CD4-positive, alpha-beta T cell treated with Interferon gamma for 1 hour (primary cell): ENCODE results near the gene FRK.
"Not testable (repeated sequence)": the region's sequence is repeated elsewhere in the genome, so short reads cannot be mapped to it uniquely, and the experiment has no call there.

ENCODE experiments used
- DNase-seq: peaks from one replicate; pipeline ENCODE4 v3.0.0-alpha.2; 2020

Gene FRK, protein sequence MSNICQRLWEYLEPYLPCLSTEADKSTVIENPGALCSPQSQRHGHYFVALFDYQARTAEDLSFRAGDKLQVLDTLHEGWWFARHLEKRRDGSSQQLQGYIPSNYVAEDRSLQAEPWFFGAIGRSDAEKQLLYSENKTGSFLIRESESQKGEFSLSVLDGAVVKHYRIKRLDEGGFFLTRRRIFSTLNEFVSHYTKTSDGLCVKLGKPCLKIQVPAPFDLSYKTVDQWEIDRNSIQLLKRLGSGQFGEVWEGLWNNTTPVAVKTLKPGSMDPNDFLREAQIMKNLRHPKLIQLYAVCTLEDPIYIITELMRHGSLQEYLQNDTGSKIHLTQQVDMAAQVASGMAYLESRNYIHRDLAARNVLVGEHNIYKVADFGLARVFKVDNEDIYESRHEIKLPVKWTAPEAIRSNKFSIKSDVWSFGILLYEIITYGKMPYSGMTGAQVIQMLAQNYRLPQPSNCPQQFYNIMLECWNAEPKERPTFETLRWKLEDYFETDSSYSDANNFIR

DNA sequence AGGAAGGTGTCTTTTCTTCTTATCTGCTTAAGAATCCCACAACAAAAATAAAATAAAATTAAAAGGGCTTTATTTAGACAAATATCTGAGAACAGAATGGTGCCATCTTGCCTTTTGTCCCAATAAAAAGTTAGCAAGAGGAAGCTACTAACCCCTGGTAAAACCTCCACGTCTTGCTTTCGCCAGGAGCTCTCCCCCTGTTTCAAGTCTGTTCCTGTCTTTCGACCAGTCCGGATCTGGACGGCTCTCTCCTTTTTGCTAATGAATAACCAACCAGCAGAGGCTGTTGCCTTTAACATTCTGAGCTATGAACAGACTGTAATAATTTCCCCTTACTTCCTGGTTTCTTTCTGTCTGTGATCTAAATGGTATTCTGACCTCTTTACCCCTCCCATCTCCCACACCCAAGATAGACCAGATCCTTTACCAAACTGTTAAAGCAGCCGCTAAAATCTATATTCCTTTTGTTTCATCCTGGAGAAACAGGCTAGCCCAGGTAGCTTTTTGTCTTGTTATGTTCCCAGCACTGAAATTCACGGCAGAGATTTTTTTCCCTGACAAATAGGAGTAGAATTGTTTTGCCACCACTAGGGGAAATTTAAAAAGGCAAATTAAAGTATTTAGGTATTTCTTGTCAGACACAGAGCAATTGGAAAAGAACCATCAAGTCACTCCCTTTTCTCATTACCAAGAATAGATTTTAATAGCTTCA lies at the start of gene FRK:
FRK (minus strand) TSS at position 320 of the 712 bp plus-strand sequence. CDS start 580 bp downstream, outside the sequence.
- DNase-seq = no peak

DNA sequence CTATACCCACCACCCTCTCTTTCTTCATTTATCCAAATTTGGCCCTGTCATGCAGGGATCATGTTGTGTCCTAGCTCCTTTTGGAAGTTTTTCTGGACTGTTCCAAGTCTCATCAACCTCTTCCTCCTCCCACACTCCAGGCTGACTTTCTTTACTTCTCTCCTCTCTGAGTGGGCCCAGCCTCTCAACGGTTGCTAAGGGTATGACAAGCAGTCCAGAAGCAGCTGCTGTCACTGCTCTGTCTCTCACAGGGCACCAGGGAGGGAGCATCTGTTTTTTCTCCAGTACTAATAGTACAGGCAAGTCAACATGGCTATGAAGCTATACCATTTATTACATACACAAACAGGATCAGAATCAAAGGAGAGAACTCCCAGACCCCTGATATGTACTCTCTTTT lies 48.1 kb upstream of the FRK start:
- DNase-seq = no peak

DNA sequence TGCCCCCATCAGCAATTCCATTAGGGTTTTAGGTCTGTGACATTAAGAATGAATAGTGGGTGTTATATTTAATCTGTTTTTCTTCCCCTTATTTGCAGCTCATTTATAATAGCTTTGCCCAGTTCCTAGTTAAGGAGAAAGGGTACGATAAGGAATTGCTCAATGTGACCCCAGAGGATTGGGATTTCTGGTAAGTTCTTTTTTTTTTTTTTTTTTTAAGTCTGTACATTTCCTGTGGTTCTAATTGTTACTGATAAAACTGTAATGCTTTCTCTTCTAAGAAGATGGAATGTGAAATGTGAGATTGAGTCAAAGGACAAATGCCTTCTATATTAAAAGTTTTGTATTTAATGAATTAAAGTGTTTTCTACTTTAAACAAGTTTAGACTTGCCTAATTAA lies 45.5 kb upstream of the FRK start:
- DNase-seq = no peak

DNA sequence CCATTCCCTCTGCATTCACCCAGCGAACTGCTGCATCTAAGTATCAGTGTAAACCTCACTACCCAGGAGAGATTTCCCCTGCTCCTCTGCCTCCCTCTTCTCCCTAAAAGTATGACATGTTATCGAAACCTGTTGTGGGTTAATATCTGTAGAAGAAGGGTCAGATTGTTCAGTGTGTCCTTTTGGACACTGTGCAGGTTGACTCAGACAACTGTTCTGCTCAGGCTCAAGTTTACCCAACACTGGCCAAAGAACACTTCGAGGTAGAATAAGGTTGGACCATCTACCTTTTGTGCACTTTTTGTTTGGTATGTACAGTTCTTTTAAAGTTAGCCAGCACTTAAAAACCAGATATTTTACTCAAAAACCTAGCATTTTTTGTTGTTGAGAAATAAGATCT lies 44.6 kb upstream of the FRK start:
- no peak for DNase-seq

DNA sequence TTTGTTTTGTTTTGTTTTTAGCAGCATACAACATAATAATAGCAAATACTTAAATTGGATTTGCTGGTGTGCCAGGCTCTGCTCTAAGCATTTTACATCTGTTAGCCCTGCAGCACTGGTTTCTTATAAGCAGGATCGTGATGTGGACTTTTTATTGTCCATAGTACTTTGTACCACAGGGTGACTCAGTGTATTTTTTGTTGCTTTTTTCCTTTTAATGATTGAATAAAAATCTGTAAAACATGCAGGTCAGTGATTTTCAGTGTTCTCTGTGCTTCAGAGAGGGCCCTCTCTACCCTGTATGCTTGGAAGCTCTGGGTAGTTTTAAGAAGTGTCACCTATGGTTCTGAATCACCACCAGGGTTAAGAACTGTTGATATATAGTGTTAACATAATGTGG lies 43.9 kb upstream of the FRK start:
- DNase-seq = no peak

DNA sequence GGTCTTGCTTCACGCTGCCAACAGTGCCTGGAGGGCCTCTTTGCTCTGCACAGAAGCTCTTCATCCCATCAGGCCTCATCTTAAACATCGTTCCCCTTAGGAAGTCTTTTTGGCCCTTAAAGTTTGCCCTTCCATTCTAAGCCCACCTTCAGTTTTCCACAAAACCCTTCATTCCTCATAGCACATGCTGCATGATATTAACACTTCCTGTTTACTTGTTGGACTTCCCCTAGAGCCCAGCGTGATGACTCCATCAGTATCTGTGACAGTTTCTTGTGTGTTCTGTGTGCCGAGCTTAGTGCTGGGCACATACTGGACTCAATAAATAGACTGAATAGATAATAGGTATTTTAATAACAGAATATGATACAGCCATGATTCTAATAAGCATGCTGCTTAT lies 42.2 kb upstream of the FRK start:
- no peak for DNase-seq

DNA sequence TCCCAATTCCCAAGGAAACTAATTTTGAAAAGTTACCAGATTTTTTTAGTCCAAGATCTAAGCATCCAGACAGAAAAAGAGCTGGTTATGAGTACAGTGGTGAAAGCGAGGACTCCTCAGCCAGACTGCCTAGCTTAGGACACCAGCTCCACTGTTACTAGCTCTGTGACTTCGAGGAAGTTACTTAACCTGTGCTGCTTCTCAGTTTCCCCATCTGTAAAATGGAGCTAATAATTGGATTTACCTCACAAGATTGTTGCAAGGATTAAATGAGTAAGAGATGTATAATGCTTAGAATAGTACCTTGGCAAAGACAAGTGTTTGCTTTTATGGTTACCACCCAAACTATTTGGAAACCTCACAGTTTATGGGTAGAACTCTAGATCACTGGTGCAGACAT lies 41.1 kb upstream of the FRK start:
- DNase-seq = no peak

DNA sequence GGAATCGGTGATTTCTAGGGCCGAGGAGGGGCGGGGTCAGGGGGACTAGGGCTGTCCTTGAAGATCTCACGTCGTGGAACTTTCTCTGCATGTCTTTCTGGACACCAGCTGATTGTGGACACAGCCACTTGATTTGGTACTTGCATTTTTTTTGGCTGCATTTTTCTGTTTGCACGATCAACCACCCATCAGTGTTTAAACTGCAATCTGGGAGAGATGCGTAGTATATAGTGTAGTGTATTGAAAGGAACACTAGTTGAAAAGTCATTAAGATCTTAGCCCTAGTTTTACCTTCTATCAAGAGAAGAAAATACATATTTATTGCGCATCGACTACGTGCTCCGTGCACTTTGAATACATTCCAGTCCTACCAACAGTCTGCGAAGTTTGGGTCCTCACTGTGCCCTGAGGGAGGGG lies 40.6 kb upstream of the FRK start:
- no peak for DNase-seq

DNA sequence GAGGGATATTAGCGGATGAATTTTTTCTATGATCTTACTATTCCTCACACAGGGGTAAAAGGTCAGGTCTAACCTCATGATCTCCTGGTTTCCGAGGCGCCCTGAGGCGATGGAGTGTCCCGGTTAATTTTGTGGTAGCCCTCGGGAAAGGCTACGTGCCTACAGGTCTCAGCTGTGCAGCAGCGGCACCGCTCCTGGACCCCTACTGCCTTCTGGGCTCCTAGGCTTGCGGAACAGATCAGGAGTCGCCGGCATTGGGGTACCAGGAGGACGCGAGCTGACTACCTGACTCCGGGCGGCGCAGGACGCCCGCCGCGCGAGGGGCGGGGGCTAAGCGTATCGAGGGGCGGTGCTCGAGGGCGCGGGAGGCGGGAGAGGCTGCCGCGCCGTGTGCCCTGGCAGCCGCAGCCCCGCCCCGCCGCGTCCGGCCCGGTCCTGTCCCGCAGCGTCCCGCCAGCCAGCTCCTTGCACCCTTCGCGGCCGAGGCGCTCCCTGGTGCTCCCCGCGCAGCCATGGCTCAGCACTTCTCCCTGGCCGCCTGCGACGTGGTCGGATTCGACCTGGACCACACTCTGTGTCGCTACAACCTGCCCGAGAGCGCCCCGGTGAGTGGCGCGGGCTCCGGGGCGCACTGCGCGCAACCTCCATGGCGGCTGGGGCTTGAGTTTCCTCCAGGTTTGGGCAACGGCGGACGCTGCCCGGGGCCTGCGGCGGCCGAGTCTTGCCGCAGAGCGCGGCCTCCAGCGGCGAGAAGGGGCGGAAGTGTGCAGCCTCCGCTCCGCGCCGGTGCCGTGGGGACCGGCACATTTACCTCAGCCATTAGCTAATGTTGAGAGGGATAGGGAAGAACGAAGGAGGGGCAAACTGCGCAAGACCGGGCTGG lies 40.0 kb upstream of the FRK start, which contains the start of gene NT5DC1:
NT5DC1 (plus strand) TSS at position 435 of the 883 bp plus-strand sequence; CDS start at position 513, 78 bp downstream.
- DNase-seq = peak; percentile 79

DNA sequence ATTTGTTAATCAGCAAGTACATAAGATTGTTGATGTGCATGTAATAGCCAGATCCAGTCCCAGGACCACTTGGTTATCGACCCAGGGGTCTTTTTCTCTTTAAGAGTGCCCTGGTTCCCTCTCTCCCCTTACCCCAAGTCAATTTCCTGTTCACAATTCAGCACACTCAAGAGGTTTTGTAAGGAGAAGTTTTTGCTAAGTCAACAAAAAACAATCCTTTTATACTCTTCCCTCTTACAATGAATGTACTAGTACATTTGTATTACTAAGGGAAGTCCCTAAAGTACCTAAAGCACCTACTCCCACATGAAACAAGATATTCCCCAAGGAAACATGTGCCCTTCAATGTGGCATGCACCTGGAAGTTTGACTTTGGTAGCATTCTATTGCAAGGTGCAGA lies 38.3 kb upstream of the FRK start:
- no peak for DNase-seq

DNA sequence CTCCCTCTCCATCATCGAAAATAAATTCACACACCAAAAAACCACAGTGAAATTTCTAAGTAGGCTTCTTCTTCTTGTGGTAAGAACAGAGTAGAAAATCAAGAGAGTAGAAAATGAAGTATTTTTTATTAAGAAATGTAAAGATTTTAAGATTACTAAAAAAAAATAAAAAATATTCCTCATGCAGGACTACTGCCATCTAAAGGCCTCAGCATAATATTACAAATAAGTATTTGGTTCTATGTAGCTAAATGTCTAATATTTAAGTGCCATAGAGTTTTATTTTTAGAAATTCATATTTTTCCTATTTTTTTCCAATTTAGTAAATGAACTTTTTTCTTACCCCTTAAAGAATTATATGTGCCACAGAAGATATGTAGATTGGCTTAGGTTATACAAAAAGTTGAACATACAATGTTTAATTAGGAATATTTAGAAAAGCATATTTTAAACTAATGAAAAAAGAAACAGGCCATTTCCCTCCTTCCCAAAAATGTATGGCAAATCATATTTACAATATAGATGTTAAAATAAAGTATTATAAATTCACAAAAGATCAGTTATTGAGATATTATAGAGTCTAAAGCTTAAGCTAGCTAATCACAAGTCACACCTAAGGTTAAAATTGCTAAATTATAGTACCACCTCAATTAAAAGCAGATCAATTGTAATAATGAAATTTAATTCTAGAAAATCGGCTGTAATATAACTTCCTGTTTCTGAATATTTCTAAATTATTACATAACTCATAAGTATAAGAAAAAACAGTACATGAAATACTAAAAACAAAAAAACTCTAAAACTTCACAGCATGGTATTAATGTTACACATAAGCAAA lies 36.5 kb upstream of the FRK start:
- no peak for DNase-seq

DNA sequence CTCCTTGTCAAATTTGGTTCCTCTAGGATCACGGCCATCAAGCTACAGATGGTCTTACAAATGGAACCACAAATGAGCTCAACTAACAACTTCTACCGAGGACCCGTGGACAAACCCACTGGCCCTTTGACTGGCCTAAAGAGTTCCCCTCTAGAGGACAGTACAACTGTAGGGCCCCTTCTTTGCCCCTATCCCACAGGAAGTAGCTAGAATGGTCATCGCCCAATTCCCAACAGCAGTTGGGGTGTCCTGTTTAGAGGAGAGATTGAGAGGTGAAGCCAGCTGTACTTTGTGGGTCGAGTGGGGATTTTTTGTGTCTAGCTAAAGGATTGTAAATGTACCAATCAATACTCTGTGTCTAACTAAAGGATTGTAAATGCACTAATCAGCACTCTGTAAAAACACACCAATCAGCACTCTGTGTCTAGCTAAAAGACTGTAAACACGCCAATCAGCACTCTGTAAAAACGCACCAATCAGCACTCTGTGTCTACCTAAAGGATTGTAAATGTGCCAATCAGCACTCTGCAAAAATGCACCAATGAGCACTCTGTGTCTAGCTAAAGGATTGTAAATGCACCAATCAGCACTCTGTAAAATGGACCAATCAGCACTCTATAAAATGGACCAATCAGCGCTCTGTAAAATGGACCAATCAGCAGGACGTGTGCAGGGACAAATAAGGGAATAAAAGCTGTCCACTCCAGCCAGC lies 35.5 kb upstream of the FRK start:
- DNase-seq = not testable (repeated sequence)

DNA sequence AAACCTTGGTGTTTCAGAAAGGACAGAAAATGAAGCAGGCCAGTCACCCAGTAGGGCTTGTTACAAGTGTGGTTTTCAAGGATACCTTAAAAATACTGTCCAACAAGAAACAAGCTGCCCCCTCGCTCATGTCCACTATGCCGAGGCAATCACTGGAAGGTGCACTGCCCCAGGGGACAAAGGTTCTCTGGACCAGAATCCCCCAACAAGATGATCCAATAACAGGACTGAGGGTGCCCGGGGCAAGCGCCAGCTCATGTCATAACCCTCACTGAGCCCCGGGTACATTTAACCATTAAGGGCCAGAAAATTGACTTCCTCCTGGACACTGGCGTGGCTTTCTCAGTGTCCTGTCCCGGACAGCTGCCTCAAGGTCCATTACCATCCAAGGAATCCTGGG lies 33.4 kb upstream of the FRK start:
- DNase-seq = no peak

DNA sequence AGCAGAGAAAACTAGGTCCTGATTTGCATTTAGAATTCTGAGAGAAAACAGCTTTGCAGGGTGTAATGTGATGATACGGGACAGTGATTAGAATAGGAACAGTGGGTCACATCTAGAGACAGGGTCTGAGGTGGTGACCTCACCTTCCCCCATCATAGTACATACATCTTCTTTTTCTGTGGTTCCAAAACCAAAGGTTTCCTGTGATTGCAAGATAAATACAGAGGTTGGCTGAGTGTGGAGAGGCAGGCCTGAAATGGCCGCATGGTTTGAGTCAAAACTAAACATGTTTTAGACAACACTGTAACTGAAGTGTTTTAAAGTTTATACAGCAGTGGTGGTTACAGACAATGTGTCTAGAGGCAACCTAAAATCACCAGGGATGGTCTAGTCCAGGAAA lies 29.6 kb upstream of the FRK start:
- DNase-seq = no peak

DNA sequence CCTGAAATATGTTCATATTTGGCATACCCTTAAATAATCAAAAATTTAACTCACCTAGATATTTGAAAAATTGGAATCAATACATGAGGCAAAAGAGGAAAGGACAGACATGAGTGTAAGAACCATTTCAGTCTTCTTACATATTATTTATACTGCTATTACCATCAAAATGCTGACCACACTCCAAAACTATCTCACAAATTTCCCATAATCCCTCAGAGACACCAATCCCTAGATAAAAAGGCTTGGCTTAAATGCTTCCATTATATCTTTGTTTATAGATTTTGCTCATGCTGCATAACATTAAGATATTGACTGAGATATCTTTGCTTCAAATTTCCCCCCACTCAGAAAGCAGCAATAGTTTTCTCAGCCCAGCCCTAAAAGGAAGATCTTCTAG lies 28.3 kb upstream of the FRK start:
- no peak for DNase-seq

DNA sequence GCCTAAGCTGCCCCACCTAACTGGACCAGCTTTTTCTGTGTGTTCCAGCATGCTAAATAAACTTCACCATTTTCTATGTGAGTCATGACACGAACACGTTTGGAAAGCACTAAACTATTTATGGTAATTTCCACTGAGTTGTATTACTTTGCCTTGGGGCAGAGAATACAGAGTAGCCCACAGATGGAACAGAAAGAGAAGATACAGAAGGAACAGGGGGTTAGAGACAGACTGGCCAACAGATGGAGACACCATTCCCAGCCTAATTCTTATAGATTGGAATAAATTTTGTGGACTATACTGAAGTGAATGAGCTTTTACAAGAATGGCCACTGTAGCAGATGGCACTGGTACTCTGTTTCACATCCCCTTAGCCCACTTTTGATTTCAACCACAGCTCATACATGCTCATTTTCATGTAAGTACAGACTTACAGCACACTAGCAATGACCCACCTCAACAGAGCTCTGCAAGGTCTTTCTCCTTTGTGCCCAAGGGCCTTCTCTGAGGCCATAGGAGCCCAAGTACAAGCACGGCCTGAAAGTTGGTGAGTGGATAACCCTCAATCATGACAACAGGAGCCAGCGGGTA lies 26.8 kb upstream of the FRK start:
- DNase-seq = no peak

DNA sequence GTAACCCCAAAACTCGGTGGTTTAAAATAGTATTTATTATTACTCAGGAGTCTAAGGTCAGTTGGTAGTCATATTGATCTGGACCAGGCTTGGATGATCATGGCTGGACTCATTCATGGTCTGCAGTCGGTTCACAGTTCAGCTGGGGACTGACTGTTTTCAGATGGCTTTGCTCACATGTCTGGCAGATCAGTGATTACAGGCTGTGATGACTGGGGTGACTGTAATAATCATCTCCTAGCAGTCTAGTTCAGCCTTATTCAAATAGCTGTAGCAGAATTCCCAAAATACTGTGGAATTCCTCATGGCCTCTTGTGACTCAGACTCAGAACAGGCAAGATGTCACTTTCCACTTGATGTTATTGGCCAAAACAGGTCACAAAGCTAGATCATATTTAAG lies 23.6 kb upstream of the FRK start:
- DNase-seq = no peak

DNA sequence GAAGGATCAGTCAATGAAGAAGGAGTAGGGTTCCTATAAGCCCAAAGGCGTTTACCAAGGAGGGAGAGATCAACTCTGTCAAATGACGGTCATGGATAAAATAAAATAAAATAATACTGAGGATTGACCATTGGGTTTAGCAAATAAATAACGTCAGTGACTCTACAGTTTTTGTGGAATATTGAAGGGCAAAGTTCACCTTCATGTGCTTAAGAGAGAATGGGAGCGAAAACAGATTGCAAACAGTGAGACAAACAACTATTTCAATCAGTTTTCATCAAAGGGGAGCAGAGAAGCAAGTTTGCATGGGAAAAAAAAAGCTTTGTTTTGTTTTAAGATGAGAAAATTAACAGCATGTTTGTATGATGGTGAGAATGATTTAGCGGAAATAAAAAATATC lies 22.4 kb upstream of the FRK start:
- no peak for DNase-seq

DNA sequence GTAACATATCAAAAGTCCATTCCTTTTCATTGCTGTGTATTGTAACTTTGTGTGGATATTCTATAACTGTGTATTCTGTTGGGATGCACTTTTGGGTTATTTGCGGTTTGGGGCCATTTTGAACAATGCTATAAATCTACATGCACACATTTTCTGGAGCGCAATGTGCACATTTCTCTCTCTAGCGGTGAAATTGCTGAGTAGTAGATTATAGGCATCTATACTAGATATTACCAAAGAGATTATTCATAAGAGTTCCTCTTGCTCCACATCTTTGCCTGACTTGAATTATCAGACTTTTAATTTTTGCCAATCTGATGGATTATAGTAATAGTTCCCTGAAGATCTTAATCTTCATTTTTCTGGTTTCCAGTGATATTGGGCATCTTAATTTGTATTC lies 18.3 kb upstream of the FRK start:
- DNase-seq = no peak

DNA sequence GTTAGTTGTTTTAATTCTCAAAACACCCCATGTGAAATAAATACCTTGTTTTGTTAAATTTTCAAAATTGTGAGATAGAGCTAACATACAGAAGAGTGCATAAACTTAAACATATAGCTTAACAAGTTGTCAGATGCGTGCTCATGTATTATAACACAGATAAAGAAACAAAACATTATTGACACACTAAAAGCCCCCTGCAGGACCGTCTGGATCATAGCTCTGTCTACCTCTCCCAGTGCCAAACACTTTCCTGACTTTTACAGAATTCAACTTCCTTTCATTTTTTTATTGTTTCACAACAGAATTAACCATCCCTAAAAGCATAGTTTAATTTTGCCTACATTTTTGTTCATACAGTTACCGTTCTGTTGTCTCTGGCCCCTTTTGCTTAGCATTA lies 17.8 kb upstream of the FRK start:
- DNase-seq = no peak

DNA sequence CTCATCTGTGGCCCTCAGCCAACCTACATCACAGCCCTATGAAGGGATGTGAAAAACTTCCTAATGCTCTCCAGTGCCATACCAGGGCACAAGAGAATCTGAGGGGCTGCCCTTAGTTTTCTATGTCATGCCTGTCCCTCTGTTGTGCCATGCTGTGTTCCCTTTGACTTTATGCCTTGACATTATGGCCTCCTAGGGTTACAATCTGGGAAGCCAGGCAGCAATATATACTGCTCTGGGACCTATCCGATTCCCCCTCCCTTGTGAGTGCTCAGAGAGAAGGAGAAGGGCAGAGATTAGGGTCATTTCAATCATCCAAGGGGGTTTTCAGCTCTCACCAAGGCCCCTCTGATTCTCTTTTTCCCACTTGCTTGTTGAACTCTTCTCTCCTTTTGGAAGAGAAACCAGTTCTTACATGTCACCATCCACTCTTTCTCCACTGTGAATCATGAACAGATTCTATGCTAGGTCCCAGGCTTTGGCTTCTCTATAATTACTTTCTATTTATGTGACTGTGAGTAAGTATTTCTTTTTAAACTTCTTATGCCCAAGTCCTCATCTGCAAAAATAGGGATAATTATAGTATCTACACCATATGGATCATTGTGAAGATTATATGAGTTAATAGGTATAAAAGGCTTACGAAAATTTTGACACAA lies 14.2 kb upstream of the FRK start:
- no peak for DNase-seq
